Lower leg skin (tissue), 3 donors: ENCODE data around the gene ZNF593OS.

Source experiments
- CTCF ChIP-seq, 3 donors: fragments of 450-650 bp; IDR thresholded peaks; one replicate each; pipeline ENCODE4 v1.5.1; 2016; ENCODE audit warnings: antibody characterized with exemption in 3 of 3, mild to moderate bottlenecking in 3 of 3, moderate library complexity in 2 of 3
- POLR2A ChIP-seq, 2 donors: fragments of 450-650 bp; IDR thresholded peaks; one replicate each; pipeline ENCODE4 v1.6.1; 2016 to 2017; ENCODE audit warnings: antibody characterized with exemption in 2 of 2, mild to moderate bottlenecking in 1 of 2, moderate library complexity in 1 of 2

GRCh38 chr1:26160527-26161414 lies 10.9 kb downstream of the ZNF593OS start:
- TF ChIP-seq CTCF (IDR thresholded peaks at IDR 0.05): no peak
- TF ChIP-seq POLR2A (IDR thresholded peaks at IDR 0.05): no peak
